NCI-H2029 treated with DMSO at 0.1 percent for 48 hours (cell line): ENCODE data around the gene PTPN21.

ENCODE experiments used
- DNase-seq: peaks from one replicate; lab custom pipeline; 2025; lab: John Stamatoyannopoulos, UW

PTPN21 gene

GRCh38 chr14:88468406-88468805, 86.4 kb downstream of the PTPN21 start:
- DNase-seq: no peak

DNA sequence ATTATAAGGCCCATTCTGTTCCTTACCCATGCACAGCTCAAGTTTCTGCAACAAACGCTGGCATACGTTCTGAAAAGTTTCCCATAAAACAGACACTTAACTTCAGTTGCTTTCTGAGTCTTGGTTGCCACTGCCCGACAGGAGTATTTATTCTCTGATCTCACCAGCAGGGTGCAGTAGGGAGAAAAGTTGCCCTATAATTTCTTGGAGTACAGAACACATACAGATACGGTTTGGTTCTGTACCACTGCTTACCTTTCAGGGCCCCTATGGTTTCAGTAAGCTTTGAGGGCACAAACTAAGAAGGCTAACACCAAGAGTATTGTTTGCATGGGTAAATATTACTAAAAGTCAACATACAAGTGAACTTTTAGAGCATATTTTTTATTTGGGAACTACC, 91.5 kb downstream of the PTPN21 start:
- DNase-seq: no peak

- no peak for DNase-seq
Measured at GRCh38 chr14:88454886-88455285, 99.9 kb downstream of the PTPN21 start.

GRCh38 chr14:88452231-88452630, 102.6 kb downstream of the PTPN21 start:
- DNase-seq: no peak

DNA sequence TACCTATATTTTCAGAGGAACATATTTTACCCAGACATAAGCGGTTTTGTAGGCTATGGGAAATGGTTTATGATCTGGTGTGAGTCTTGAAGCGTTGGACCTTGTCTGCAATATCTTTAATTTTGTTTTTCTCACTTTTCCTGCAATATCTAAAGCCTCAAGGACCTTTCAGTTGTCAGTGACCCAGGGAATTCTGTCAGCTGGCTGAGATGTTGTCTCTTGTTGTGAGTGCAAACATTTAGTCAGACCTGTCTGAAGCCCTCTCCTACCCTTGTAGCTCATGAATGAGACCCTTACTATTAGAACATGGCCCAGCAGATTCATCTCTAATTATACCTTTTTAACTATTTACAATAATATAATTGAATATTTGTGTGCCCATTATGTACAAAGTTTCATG, 115.7 kb downstream of the PTPN21 start:
- DNase-seq: no peak

GRCh38 chr14:88437658-88438057, 117.1 kb downstream of the PTPN21 start:
- no peak for DNase-seq

- DNase-seq: no peak
Measured at GRCh38 chr14:88430976-88431375, 123.8 kb downstream of the PTPN21 start.

- DNase-seq: no peak
Measured at GRCh38 chr14:88426271-88426670, 128.5 kb downstream of the PTPN21 start.

- no peak for DNase-seq
Measured at GRCh38 chr14:88424573-88424972, 130.2 kb downstream of the PTPN21 start.

DNA sequence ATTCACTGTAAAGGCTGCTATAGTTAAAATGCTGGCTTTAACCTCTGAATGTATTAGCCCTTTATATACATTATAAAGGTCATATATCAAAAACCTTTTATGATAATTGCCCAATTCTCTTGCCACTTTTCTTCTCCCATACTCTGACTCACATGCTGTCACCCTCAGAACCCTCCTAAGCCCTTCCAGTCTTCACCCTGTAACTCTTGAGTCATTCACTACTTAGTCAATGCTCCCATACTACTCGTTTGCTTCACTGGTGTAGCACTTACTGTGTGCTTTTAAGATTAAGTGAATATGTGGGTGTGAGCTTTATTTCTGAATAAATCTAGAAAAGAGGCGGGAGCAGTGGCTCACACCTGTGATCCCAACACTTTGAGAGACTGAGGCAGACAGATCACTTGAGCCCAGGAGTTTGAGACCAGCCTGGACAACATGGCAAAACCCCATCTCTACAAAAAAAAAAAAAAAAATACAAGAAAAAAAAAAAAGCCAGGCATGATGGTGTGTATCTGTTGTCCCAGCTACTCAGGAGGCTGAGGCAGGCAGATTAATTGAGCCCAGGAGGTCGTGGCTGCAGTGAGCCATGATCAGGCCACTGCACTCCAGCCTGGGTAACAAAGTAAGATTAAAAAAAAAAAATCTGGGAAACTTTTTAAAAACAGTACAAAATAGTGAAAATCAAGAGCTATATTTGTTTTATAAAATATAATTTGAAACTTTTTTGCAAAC, 131.7 kb downstream of the PTPN21 start:
- no peak for DNase-seq

DNA sequence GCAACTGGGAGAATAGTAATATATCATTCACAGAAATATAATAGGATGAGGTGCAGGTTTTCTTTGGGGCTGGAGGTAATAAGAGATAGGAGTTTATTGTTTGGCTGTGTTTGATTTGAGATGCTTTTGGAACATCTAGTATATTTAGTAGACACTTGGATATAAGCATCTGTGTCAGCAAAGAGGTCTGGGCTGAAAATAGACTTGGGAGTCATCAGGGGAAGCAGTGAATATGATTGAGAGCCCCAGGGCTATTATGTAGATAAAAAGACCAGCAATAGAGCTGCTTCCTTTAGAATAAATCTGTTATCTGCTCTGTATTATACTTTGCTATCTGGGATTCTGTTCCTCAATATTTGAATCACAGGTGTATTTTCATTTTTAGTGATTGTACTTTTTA, 132.8 kb downstream of the PTPN21 start:
- no peak for DNase-seq

- no peak for DNase-seq
Measured at GRCh38 chr14:88421286-88421685, 133.5 kb downstream of the PTPN21 start.

DNA sequence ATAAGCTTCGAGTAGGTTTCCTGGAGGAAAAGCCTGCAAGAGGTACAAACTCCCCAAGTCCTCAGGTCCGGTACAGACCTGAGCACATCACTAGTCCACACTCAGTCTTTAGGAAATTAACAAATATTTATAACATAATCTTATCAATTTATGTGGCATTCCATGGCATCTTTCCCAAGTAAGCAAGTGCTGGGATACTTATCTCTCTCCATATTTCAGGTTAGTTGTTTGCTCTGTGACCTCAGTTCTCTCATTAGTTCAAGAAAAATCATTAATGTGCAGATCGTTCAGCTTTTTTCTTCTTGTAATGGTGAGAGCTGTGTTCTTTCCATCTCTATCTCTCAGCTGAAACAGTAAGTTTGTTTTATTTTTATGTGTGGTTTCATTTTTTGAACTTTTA, 134.6 kb downstream of the PTPN21 start:
- DNase-seq: no peak

GRCh38 chr14:88417594-88417993, 137.2 kb downstream of the PTPN21 start:
- peak; percentile 2 for DNase-seq
